SU-DHL-6 (cell line): ENCODE results near the gene KRT17.

ENCODE experiments used
- EZH2phosphoT487 ChIP-seq: fragments of 200-600 bp; sonication (generic), shearing (Covaris generic); conservative IDR thresholded peaks from 2 replicates; pipeline ENCODE4 v1.6.1; 2018; ENCODE audit warnings: mild to moderate bottlenecking, antibody characterized with exemption, low read length, moderate library complexity, mixed read lengths
- TF ChIP-seq, protein P1 (sequence below): fragments of 200-600 bp; sonication (generic); IDR thresholded peaks from one replicate; pipeline ENCODE4 v1.5.1; 2017; ENCODE audit warnings: antibody characterized with exemption, mild to moderate bottlenecking, low read length, moderate library complexity; ENCODE audit not compliant: insufficient read depth, poor library complexity, severe bottlenecking

DNA sequence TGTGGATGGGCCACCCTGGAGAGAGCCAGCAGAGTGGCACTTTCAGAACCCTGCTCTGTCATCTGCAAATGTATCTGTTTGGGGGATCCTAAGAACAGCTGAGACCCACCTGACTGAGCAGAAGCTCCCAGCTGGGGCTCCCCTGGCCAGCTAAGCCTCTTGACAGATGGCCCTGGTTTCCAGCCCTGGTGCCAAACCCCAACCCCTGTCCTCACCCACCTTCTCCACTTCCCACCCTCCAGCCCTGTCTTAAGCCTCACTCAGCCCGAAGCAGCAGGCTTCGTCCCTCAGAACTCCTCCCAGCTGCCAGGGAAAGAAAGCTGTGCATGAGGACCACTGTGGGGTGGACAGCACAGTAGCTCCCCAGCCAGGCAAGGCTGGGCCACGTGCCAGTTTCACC, 49.0 kb downstream of the KRT17 start:
- TF ChIP-seq, protein P1, sequence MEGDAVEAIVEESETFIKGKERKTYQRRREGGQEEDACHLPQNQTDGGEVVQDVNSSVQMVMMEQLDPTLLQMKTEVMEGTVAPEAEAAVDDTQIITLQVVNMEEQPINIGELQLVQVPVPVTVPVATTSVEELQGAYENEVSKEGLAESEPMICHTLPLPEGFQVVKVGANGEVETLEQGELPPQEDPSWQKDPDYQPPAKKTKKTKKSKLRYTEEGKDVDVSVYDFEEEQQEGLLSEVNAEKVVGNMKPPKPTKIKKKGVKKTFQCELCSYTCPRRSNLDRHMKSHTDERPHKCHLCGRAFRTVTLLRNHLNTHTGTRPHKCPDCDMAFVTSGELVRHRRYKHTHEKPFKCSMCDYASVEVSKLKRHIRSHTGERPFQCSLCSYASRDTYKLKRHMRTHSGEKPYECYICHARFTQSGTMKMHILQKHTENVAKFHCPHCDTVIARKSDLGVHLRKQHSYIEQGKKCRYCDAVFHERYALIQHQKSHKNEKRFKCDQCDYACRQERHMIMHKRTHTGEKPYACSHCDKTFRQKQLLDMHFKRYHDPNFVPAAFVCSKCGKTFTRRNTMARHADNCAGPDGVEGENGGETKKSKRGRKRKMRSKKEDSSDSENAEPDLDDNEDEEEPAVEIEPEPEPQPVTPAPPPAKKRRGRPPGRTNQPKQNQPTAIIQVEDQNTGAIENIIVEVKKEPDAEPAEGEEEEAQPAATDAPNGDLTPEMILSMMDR, result no peak
- TF ChIP-seq EZH2phosphoT487, result no peak
